Fibroblast of gingiva (primary cell): ENCODE measurements around the gene SORCS2.

Source experiments
- DNase-seq: peaks from one replicate; pipeline ENCODE4 v3.0.0-alpha.2; 2011; ENCODE audit warnings: low read depth

SORCS2 gene

GRCh38 chr4:7767966-7768365 lies 575.6 kb downstream of the SORCS2 start:
- DNase-seq = no peak

GRCh38 chr4:7768736-7769135 lies 576.4 kb downstream of the SORCS2 start:
- DNase-seq = no peak

- DNase-seq = no peak
Observed at GRCh38 chr4:7769396-7770223, 577.3 kb downstream of the SORCS2 start.

- DNase-seq = peak; percentile 19
Observed at GRCh38 chr4:7770224-7771050, 578.1 kb downstream of the SORCS2 start.

- DNase-seq = no peak
Observed at GRCh38 chr4:7771056-7771455, 578.7 kb downstream of the SORCS2 start.

- DNase-seq = no peak
Observed at GRCh38 chr4:7771541-7772507, 579.5 kb downstream of the SORCS2 start.

- no peak for DNase-seq
Observed at GRCh38 chr4:7772711-7773385, 580.5 kb downstream of the SORCS2 start.

- DNase-seq = no peak
Observed at GRCh38 chr4:7773401-7774180, 581.3 kb downstream of the SORCS2 start.

GRCh38 chr4:7774301-7775294 lies 582.3 kb downstream of the SORCS2 start:
- DNase-seq = no peak

GRCh38 chr4:7775396-7775795 lies 583.1 kb downstream of the SORCS2 start:
- no peak for DNase-seq

- no peak for DNase-seq
Observed at GRCh38 chr4:7777017-7777710, 584.8 kb downstream of the SORCS2 start.

- DNase-seq = no peak
Observed at GRCh38 chr4:7777871-7778509, 585.7 kb downstream of the SORCS2 start.

GRCh38 chr4:7778510-7779431 lies 586.4 kb downstream of the SORCS2 start:
- DNase-seq = no peak

GRCh38 chr4:7779432-7779768 lies 587.1 kb downstream of the SORCS2 start:
- DNase-seq = peak; percentile 42

- no peak for DNase-seq
Observed at GRCh38 chr4:7780751-7781348, 588.5 kb downstream of the SORCS2 start.

- no peak for DNase-seq
Observed at GRCh38 chr4:7781366-7781765, 589.0 kb downstream of the SORCS2 start.

GRCh38 chr4:7781993-7782392 lies 589.7 kb downstream of the SORCS2 start:
- no peak for DNase-seq
